ENCODE data around the gene HK3.
"Not testable (repeated sequence)": the region's sequence is repeated elsewhere in the genome, so short reads cannot be mapped to it uniquely, and the experiment has no call there.

The HK3 gene

DNA sequence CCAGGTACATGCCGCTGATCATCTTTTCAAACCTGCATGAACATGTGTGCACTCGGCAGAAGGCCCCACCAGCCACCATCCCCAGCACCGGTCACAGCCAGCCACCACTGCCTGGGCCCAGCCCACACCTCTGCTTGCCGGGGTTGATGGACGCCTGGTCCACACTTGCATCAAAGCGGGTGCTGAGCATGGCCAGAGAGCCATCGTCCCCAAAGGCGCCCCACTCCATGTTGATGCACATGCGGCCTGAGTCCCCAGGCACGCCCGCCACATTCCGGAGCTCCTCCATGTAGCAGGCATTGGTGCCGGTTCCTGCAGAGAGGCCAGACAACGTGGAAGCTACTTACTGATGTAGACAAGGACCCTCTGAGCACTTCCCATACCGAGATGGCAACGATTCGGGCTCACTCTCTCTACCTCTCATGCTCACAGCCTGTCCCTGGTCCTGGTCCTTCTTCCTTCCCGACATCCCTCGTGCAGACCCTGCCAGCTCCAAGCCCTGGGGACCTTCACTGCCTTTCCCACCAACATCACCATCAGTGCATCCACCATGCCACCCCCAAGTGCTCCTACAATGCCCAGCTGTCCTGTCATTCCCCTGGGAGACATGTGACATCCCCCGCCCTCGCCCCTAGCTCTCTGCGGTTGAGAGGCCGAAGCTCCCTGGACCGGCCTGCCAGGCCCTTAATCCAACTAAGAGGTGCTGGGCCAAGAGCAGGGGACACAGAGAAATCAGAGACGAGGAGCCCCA lies 17.2 kb downstream of the HK3 start:
- no peak for DNase-seq

DNA sequence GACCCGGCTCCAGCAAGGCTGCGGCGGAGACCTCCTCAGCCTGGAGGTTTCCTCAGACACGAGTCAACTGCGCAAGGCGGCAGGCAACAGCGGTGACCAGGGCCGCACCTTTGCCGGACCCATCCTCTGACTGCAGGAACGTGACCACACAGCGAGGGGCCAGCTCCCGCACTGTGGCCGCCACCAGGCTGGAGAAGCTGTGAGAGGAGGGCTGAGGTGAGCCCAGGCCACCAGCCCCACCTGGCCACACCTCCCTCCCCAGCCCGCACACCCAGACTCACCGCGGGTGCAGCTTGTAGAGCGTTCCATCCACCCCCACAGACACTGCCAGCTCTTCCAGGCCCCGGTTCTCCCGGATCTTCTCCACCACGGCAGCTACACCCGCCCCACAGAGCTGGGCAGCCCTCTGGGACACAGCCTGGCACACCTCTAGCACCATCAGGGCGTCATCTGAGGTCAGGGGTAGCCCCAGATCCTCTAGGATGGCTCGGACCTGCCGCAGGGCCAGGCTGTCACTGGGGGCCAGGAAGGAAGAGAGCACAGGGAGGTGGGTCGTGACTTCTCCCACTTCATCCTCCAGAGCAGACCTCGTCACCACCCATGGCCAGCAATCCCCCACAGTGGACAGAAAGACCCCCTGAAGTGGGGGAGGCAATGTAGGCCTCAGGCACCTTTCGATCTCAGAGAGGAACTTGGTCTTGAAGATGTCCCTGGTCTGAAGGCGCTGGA lies 18.0 kb downstream of the HK3 start:
- DNase-seq, result no peak

DNA sequence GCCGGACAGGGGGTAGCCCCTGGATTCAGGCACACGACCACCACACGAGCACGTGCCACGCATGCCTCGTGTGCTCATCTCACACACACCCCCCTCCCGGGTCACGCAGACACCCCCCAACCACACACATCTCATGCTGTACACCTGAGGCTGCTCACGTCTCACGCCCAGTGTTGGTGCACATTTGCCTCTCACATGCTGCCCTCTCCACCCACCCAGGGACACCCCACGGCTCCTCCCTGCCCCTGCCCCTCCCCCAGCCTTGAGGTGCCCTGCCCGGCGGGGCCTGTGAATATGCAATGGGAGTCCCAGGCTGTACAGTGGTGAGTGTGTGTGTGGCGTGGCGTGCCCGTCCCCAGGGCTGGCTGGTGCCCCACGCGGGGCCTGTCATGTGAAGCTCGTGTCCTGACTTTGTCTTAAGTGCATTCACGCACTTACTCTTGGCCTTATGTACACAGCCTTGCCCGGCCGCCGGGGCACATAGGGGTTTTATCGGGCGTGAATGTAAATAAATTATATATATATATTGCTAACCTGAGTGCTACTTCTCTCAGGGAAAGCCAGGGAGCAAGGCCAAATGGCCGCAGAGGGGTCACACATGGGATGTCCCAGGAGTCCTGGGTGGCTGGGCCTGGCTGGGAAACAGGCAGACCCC lies 18.7 kb downstream of the HK3 start:
- DNase-seq, result no peak

DNA sequence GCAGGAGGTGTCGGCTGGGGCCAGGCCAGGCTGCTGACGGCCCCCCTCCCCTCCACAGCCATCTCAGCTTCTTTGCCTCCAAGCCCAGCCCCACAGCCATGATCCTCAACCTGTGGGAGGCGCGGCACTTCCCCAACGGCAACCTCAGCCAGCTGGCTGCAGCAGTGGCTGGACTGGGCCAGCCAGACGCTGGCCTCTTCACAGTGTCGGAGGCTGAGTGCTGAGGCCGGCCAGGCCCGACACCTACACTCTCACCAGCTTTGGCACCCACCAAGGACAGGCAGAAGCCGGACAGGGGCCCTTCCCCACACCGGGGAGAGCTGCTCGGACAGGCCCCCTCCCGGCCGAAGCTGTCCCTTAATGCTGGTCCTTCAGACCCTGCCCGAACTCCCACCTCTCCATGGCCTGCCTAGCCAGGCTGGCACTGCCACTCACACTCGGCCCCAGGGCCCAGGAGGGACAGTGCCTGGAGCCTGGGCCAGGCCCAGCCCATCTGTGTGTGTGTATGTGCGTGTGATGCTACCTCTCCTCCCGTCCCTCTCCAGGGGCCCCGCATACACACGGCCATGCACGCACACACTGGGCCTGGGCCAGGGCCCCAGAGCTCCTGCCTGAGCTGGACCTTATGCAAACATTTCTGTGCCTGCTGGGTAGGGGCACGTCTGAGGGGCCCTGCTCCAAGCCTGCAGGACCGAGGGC lies 19.3 kb downstream of the HK3 start:
- DNase-seq, result no peak

DNA sequence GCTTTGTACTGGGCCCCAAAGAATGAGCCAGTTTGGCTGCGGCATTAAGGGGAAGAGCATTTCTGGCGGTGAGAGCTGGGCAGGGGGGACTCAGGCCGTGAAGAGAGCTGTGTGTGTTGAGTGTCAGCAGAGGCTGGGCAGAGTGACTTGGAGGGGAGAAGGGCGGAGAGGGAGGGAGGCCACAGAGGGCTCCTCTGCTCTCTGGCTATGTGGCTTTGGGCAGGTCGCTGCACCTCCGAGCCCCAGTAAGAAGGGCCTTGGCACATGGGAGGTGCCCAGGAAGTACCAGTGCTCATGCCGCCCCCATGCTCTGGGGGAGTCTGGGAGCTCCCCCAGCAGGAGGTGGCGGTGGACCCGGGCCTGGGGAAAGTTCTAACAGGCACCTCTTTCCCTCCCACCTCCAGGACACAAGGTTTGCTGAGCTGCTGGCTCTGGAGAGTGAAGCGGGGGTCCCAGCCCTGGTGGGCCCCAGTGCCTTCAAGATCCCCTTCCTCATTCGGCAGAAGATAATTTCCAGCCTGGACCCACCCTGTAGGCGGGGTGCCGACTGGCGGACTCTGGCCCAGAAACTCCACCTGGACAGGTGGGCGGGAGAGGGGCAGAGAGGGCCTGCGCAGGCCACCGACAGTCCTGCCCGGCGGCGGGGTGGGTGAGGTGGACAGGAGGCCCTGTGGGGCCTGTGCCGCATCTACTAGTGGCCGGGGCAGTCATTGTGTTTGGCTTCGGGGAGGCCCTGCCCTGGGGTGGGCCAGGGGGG lies 20.1 kb downstream of the HK3 start:
- no peak for DNase-seq

DNA sequence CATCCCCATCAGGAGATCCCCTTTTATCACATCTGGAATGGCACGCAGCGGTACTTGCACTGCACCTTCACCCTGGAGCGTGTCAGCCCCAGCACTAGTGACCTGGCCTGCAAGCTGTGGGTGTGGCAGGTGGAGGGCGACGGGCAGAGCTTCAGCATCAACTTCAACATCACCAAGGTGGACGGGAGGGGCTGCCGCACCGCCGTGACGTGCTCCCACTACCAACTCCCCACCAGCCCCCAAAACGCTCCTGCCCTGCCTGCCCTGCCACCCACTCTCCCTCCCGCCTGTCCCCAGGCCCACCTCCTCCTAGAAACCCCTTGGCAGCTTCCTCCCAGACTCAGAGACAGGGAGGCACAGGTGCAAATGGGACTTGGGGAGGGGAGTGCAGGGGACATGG lies 20.7 kb downstream of the HK3 start:
- DNase-seq, result no peak

DNA sequence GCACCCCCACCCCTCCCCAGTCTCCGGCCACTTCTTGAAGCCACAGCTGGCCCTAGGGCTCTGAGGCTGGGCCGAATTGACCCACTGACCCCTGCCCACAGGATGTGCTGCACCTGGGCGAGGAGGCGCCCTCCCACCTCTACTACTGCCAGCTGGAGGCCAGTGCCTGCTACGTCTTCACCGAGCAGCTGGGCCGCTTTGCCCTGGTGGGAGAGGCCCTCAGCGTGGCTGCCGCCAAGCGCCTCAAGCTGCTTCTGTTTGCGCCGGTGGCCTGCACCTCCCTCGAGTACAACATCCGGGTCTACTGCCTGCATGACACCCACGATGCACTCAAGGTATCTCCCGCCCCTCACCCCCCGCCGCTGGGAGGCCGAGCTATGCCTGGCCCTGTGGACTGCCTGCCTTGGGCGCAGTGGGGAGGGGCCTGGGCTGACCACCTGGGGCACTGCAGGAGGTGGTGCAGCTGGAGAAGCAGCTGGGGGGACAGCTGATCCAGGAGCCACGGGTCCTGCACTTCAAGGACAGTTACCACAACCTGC lies 21.3 kb downstream of the HK3 start:
- no peak for DNase-seq

DNA sequence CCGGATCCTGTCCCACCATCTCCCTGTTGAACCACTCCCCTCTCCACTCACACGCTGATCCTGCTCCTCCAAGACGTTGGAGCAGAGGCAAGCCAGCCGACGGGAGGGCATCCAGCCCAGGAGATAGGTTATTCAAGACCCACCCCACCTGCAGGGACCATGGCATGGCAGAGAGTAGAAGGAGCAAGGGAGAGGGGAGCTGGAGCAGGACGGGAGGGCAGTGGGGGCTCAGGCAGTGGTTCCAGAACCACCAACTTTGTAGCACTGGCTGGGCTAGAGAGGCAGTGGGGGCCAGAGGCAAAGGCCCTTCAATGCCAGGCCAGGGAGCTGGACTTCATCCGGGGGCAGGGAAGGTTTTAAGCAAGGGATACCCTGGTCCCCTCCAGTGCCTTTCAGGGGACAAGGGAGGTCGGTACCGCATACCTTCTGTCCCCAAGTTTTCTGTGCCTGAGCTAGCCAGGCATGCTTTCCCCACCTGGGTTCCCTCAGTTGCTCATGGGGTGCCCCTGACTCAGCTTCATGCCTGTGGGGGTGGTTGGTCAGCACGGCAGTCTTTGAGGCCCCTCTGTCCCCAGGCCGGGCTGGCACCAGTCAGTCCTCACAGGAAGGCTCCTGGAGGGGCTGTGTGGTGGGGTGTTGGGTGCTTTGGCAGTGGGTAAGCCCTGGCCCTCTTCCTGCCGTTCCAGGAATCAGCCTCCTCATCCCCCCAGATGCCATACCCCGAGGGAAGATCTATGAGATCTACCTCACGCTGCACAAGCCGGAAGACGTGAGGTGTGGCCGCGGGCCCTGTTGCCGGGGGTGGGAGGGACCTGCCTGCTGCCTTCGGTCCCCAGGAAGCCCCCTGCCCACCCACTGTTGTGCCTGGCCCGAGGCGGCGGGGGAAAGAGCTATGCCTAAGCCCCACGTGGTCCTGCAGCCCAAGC lies 22.4 kb downstream of the HK3 start:
- DNase-seq, result no peak

DNA sequence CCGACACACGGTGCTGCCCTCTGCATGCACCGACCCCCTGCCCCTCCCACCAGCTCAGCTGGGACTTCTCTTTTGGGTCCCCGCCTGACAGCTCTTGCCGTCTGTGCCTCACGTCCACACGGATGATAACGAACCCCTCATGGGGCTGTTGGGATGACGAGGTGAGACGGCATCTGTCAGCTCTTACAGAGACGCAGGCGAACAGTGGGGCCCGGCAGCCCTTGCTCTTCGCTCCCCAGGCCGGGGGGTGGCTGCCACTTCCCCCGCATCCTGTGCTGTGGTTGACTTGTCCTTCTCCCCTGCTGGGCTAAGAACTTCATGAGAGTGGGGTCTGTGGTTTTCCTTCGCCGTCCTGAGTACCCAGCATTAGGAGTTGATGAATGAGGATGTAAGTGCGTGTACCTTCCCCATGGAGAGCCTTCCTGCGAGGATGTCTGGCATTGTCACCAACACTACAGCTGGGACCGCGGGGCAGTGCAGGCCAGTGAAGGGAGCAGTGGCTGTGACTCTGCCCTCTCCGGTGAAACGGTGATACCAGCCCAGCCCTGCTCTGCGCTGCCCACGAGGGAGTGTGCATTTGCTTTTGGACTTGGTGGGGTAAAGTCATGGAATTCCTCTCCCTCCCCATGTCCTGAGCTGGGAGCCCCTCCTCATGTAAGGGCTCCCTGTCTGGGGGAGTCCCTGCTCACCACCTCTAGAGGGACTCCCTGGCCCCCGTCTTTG lies 23.2 kb downstream of the HK3 start:
- DNase-seq, result no peak

DNA sequence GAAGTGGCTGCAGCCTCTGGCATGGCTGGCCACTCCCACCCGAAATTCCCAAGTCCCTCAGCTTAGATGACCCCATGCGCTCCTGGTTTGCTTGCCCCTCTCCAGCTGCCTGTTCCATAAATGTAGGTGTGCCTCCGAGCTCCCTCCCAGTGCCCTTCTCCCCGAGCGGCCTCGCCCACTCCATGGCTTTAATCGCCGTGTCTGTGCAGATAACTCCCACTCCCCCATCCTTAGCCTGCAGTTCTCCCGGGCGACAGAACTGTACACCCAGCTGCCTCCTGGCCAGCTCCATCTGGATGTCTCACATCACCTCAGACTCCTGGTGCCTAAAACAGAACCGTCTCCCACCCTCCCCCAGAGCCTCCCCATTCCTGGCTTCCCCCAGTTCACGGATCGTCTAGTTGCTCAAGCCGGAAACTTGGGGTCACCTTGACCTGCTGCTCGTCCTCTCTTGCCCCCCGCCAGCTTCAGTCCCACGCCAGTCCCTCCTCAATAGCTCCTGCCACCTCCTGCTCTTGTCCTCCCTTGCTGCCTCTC lies 24.1 kb downstream of the HK3 start:
- no peak for DNase-seq

DNA sequence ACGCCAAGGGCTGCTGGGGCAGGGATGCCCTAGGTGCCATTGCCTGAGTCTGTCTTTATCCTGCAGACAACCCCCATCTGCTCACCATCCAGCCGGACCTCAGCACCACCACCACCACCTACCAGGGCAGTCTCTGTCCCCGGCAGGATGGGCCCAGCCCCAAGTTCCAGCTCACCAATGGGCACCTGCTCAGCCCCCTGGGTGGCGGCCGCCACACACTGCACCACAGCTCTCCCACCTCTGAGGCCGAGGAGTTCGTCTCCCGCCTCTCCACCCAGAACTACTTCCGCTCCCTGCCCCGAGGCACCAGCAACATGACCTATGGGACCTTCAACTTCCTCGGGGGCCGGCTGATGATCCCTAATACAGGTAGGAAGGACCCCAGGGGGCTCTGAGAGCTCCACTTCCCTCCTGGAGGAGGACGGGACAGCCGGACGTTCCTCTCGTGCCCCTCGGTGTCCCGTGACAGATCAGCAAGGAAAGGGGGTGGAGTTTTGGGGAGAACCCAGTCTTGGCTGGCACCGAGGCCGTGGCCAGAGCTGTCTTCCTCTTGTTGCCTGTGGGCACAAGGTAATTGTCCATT lies 24.9 kb downstream of the HK3 start:
- DNase-seq, result no peak

DNA sequence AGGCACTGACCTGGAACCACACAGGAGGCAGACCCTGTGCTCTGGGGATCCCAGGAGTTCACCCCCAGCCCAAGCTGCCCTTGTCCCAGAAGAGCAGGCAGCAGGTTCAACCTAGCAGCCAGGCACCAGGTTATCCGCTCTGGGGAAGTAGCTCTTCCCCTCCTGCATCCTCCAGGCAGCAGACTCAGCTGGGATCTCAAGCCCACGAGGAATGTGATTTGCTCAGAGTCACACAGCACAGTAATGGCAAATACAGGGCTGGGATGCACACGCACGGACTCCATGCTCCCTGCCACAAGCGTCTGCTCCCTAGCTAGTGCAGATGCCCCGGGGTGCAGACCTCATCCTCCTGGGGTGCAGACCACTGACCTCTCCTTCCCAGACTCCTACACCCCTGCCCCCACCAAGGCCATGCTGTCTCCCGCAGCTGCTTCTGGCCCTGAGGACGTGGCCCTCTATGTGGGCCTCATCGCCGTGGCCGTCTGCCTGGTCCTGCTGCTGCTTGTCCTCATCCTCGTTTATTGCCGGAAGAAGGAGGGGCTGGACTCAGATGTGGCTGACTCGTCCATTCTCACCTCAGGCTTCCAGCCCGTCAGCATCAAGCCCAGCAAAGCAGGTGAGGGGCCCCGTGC lies 25.5 kb downstream of the HK3 start:
- DNase-seq, result no peak

DNA sequence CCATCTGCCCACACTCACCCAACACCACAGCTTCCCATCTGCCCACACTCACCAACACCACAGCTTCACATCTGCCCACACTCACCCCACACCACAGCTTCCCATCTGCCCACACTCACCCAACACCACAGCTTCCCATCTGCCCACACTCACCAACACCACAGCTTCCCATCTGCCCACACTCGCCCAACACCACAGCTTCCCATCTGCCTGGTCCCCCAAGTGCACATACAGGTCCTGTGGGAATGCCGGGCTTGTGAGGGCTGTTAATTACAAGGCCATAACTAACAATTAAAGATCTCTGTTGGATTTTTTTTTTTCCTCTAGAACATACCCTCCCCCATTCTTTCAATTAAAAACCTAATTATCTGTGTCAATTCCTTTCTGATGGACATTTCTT lies 26.1 kb downstream of the HK3 start:
- DNase-seq, result not testable (repeated sequence)

DNA sequence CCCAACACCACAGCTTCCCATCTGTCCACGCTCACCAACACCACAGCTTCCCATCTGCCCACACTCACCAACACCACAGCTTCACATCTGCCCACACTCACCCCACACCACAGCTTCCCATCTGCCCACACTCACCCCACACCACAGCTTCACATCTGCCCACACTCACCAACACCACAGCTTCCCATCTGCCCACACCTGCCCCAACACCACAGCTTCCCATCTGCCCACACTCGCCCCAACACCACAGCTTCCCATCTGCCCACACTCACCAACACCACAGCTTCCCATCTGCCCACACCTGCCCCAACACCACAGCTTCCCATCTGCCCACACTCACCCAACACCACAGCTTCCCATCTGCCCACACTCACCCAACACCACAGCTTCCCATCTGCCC lies 26.6 kb downstream of the HK3 start:
- DNase-seq, result not testable (repeated sequence)

DNA sequence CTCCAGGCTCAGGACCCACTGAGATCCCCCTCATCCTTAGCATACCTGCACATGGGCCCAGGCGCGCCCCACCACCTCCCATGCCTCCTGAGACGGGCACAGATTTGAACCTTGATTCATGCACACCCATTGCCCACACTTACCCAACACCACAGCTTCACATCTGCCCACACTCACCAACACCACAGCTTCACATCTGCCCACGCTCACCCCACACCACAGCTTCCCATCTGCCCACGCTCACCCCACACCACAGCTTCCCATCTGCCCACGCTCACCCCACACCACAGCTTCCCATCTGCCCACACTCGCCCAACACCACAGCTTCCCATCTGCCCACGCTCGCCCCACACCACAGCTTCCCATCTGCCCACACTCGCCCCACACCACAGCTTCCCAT lies 28.5 kb downstream of the HK3 start:
- DNase-seq, result not testable (repeated sequence)

DNA sequence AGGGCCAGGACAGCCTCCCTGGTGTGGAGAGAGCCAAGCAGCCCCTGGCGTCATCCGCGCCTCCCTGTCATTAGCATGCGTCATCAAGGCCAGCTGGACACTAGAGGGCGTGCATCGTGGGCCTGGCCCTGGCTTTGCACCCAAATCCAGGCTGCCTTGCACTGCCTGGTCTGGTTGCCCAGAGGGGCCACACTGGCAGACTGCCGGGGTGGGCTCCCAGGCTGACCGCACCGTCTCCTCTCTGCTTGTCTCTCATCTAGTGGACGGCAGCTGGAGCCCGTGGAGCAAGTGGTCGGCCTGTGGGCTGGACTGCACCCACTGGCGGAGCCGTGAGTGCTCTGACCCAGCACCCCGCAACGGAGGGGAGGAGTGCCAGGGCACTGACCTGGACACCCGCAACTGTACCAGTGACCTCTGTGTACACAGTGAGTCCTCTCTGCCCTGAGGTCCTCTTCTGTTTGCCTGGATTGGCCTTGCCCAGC lies 29.0 kb downstream of the HK3 start:
- peak; percentile 25 for DNase-seq

DNA sequence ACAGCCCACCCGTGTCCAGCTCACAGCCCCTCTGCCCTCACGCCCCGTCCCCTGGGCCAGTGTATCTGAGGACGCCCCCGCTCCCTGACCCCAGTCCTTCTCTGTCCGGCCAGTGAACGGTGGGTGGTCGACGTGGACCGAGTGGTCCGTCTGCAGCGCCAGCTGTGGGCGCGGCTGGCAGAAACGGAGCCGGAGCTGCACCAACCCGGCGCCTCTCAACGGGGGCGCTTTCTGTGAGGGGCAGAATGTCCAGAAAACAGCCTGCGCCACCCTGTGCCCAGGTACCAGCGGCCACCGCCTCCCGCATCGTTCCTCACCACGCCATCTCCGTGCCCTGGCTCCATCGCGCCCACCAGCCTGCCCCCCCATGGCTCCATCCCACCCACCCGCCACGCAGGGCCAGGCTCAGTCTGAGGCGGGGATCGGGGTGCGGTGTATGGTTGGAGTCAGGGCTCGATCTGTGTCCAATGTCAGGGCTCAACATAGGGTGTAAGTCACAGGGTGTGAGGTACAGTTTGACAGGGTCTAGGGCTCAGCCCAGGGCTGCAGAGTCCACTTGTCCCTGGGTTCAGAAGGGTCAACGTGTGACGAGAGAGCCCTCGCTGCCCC lies 29.5 kb downstream of the HK3 start:
- no peak for DNase-seq

DNA sequence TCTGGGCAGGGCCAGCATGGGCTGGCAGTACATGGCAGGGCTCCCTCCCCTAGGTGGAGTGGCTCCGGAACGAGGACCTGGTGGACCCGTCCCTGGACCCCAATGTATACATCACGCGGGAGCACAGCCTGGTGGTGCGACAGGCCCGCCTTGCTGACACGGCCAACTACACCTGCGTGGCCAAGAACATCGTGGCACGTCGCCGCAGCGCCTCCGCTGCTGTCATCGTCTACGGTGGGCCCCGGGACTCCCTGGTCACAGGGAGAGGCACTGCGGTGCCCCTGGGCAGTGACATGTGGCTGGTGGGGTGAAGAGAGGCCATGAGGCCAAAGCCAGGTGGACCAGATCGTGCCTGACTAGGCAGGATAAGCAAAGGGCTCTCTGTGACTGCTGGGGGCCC lies 30.4 kb downstream of the HK3 start:
- no peak for DNase-seq

DNA sequence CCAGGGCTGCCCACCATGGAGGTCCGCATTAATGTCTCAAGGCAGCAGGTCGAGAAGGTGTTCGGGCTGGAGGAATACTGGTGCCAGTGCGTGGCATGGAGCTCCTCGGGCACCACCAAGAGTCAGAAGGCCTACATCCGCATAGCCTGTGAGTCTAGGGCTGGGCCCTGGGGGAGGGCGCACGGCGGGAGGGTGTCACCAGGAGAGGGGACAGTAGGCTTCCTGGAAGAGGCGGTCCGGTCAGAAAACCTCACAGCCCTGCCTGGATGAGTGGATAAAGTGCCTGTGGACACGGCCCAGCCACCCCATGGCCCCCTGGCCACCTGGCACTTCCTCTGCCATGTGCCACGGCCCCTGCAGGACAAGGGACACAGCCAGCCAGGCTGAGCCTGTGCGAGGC lies 31.0 kb downstream of the HK3 start:
- DNase-seq, result no peak
